Heart right ventricle (tissue), 16 donors: Measurements from ENCODE around the gene TMEM39B. TPM values are rescaled to one million over a fixed set of nuclear protein-coding genes. Genes with fewer than 3 reads are reported as not detected.
"Not testable (repeated sequence)": the region's sequence is repeated elsewhere in the genome, so short reads cannot be mapped to it uniquely, and the experiment has no call there.

Source experiments
- ATAC-seq, 8 donors: fragments of 200-7000 bp; cut with Tn5 transposase; one replicate each; pipeline ENCODE4 v1.9.1; 2020; ENCODE audit warnings: mild to moderate bottlenecking in 8 of 8, moderate library complexity in 8 of 8, moderate number of reproducible peaks in 1 of 8
- DNase-seq, 2 donors: peaks; one replicate each; pipeline ENCODE4 v3.0.0-alpha.2; 2020
- H3K27ac ChIP-seq, 10 donors: fragments of 200-600 bp; sonication (generic) in 2 of 10; one replicate each; pipeline versions ENCODE4 v1.5.0 to v1.8.0; 2020 to 2022; ENCODE audit warnings: mild to moderate bottlenecking in 3 of 10
- H3K27me3 ChIP-seq, 7 donors: fragments of 200-600 bp; one replicate each; pipeline ENCODE4 v1.8.0; 2021 to 2022; ENCODE audit warnings: mild to moderate bottlenecking in 2 of 7
- H3K36me3 ChIP-seq, 9 donors: fragments of 200-600 bp; sonication (generic) in 1 of 9; one replicate each; pipeline versions ENCODE4 v1.5.0 to v1.8.0; 2020 to 2022; ENCODE audit warnings: mild to moderate bottlenecking in 2 of 9
- H3K4me1 ChIP-seq, 9 donors: fragments of 200-600 bp; sonication (generic) in 1 of 9; one replicate each; pipeline versions ENCODE4 v1.5.0 to v1.8.0; 2020 to 2022; ENCODE audit warnings: mild to moderate bottlenecking in 4 of 9
- H3K4me3 ChIP-seq, 10 donors: fragments of 200-600 bp; sonication (generic) in 2 of 10; one replicate each; pipeline versions ENCODE4 v1.5.0 to v1.8.0; 2020 to 2022; ENCODE audit warnings: mild to moderate bottlenecking in 7 of 10, moderate library complexity in 2 of 10
- H3K9me3 ChIP-seq, 11 donors: fragments of 200-600 bp in 10 of 11; sonication (generic) in 2 of 11; one replicate each; pipeline versions ENCODE4 v1.5.0 to v1.8.0; 2013 to 2022; ENCODE audit warnings: mild to moderate bottlenecking in 2 of 11, control low read depth in 1 of 11, moderate library complexity in 1 of 11
- CTCF ChIP-seq, 9 donors: fragments of 200-600 bp; sonication (generic) in 2 of 9; IDR thresholded peaks; one replicate each; pipeline versions ENCODE4 v1.5.0 to v1.8.0; 2021 to 2022; ENCODE audit warnings: antibody characterized with exemption in 9 of 9, mild to moderate bottlenecking in 5 of 9, moderate library complexity in 1 of 9
- WGBS, 2 donors: extraction: QIAGEN DNeasy Blood & Tissue Kit; methylation state at CpG; one replicate each; pipeline ENCODE4 v1.1.7; 2013; ENCODE audit warnings: inconsistent platforms in 1 of 2; 5-methylcytosine and 5-hydroxymethylcytosine counted together
- intact Hi-C, 10 donors: fragments of 100-400 bp; cut with DNase I; formaldehyde crosslinking; loops; one replicate each; pipeline versions ENCODE4 v1.11.1 to v1.14.2; 2022
- polyA plus RNA-seq, 2 donors: library from polyadenylated mRNA; stranded (reverse); fragments of 200-250 nt; gene quantifications; one replicate each; pipeline ENCODE4 v1.2.3, GENCODE V29; 2013
- total RNA-seq, 10 donors: library from RNA; stranded (reverse); fragmentation: NEBNext Ultra II Directional in 3 of 10; extraction: Animal tissue kit (Norgen Biotek cat#: 25700) in 3 of 10; gene quantifications; one replicate each; pipeline versions ENCODE4 v1.2.1 to v1.2.4, GENCODE V29; 2021 to 2023
- donor health status: Arrhythmogenic right ventricular cardiomyopathy.
- donor health status: ischemic (EF 13 %, LVEDD 7.1; RV severe dilation, severe dysfunction).
- donor health status: healthy with polysubstance abuse.
- donor health status: DM: no; HTN: yes; CAD: no.
- donor health status: DM: no; HTN: no; CAD: no.
- donor health status: ischemic (EF 25% LVEDD 6.9; RV normal size, moderate dysfunction).
- donor health status: ischemic (EF 25% LVEDD 5.7; RV mildly dilated, moderate dysfunction).
- donor health status: healthy.
- donor health status: DM: yes; HTN: yes; CAD: no.
- donor health status: Ischemic cardiomyopathy.
- donor health status: ischemic (EF 35%, LVEDD 5.7; RV mildly dilated, moderate dysfunction).
- donor health status: nonischemic (EF 11% LVEDD 7.7; RV severe dilation, severe dysfunction).
- donor health status: DM: yes; HTN: yes; CAD: no.
- donor health status: PGD.
- donor health status: ischemic (EF 29% LVEDD 5.4; RV normal size, mild dysfunction).
- donor health status: nonischemic (EF 23%, LVEDD 6.1; RV moderate dilation, normal function).

TMEM39B gene
- total and polyA plus RNA-seq, 12 donors = 4.8 to 15.5 (median 6.6) TPM

DNA sequence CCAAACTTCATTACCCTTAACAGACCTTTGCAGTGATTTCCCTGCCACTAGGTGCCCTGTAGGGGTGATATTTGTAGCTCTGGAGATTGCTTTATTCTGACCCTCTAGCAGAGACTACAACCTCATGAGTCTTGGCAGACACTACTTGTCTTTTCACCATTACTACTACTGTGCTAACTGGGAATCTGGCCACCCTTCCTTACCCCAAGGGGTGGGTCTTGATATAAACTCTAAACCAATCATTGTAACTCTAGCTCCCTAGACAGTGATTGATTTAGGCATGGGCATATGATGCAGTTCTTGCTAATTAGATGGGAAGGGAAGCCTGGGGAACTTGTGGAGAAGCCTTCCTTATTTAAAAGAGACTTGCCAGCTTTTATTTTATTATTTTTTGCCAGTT lies 39.0 kb downstream of the TMEM39B start:
- ATAC-seq = peak in 4 of 8 donors; percentile 6 to 39 (median 20)
- Histone ChIP-seq H3K27me3 (no peaks in the 10 kb centered on the region), H3K36me3 (peaks cover 0 to 21% (median 0%) of the 10 kb centered on the region in 9 donors), H3K9me3 (no peaks in the 10 kb centered on the region), H3K4me1 (peaks cover 3 to 79% (median 57%) of the 10 kb centered on the region in 9 donors), H3K27ac (peak overlapping the region in 1 of 10 donors; percentile 43), H3K4me3 (no peak overlapping the region)
- no peak for TF ChIP-seq CTCF (IDR thresholded peaks at IDR 0.05)
- intact Hi-C loops = loop anchor here in 1 of 10 donors (10.0 kb wide), 1 partner anchor 63 kb away; the partner anchor contains the start of gene TXLNA
- no peak for DNase-seq

DNA sequence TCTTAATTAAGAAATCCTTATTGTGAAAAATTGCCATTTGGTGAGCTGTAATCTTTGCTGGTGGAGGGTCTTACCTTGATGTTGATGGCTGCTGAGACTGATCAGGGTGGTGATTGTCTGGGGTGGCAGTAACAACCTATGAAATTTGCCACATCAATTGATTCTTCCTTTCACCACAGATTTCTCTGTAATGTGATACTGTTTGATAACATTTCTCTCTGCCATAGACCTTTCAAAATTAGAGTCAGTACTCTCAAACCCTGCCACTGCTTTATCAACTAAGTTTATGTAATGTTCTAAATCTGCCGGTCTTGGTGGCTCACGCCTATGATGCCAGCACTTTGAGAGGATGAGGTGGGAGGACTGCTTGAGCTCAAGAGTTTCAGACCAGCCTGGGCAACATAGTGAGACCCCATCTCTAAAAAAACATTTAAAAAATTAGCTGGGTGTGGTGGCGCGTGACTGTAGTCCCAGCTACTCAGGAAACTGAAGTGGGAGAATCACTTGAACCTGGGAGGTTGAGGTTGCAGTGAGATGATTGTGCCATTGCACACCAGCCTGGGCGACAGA lies 40.2 kb downstream of the TMEM39B start:
- Histone ChIP-seq H3K27me3 (no peaks in the 10 kb centered on the region), H3K4me3 (no peak overlapping the region), H3K9me3 (no peaks in the 10 kb centered on the region), H3K36me3 (peaks cover 0 to 21% (median 0%) of the 10 kb centered on the region in 9 donors), H3K27ac (peak overlapping the region in 1 of 10 donors; percentile 31), H3K4me1 (peaks cover 3 to 77% (median 56%) of the 10 kb centered on the region in 9 donors)
- ATAC-seq (no peak), DNase-seq (no peak)
- WGBS, 2 donors = 68 to 77% methylated on average over 5 of the region's 5 CpGs
- no peak for TF ChIP-seq CTCF (IDR thresholded peaks at IDR 0.05)
- intact Hi-C loops = loop anchor here in 1 of 10 donors (10.0 kb wide), 1 partner anchor 62 kb away; the partner anchor contains the start of gene TXLNA

- H3K4me1 ChIP-seq = peaks cover 3 to 81% (median 56%) of the 10 kb centered on the region in 9 donors
- H3K27ac ChIP-seq = peak overlapping the region in 1 of 10 donors; percentile 31
- not testable (repeated sequence) for H3K9me3 ChIP-seq, DNase-seq, H3K4me3 ChIP-seq, ATAC-seq, H3K27me3 ChIP-seq
- WGBS, 2 donors = 91 to 94% methylated on average over 4 of the region's 4 CpGs
- intact Hi-C loops = loop anchor here in 1 of 10 donors (10.0 kb wide), 1 partner anchor 61 kb away; the partner anchor contains the start of gene TXLNA
- peaks cover 0 to 21% (median 0%) of the 10 kb centered on the region in 9 donors for H3K36me3 ChIP-seq
Measured at GRCh38 chr1:32113436-32113835, 40.7 kb downstream of the TMEM39B start.

- no peak for ATAC-seq
- Histone ChIP-seq H3K27ac (no peak overlapping the region), H3K36me3 (peaks cover 0 to 21% (median 0%) of the 10 kb centered on the region in 9 donors), H3K9me3 (no peaks in the 10 kb centered on the region), H3K27me3 (no peaks in the 10 kb centered on the region), H3K4me3 (no peak overlapping the region), H3K4me1 (peaks cover 3 to 84% (median 49%) of the 10 kb centered on the region in 9 donors)
- no peak for TF ChIP-seq CTCF (IDR thresholded peaks at IDR 0.05)
- WGBS, 2 donors = 64 to 78% methylated on average over 2 of the region's 2 CpGs
- DNase-seq = no peak
- intact Hi-C loops = loop anchor here in 1 of 10 donors (10.0 kb wide), 1 partner anchor 60 kb away; the partner anchor contains the start of gene TXLNA
Measured at GRCh38 chr1:32114420-32114819, 41.7 kb downstream of the TMEM39B start.

DNA sequence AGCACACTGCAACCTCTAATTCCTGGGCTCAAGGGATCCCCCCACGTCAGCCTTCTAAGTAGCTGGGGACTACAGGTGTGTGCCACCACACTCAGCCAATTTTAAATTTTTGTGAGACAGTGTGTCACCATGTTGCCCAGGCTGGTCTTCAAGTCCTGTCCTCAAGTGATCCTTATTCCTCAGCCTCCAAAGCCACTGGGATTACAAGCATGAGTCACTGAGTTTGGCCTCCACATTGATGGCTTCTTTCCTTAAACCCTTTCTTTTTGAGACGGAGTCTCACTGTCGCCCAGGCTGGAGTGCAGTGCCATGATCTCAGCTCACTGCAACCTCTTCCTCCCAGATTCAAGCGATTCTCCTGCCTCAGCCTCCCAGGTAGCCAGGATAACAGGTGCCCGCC lies 42.8 kb downstream of the TMEM39B start:
- no peaks in the 10 kb centered on the region for H3K27me3 ChIP-seq
- no peak for TF ChIP-seq CTCF (IDR thresholded peaks at IDR 0.05)
- H3K36me3 ChIP-seq = peaks cover 0 to 21% (median 0%) of the 10 kb centered on the region in 9 donors
- peaks cover 0 to 77% (median 44%) of the 10 kb centered on the region in 9 donors for H3K4me1 ChIP-seq
- 91 to 92% methylated on average over 5 of the region's 5 CpGs for WGBS, 2 donors
- intact Hi-C loops = loop anchor here in 1 of 10 donors (10.0 kb wide), 1 partner anchor 59 kb away; the partner anchor contains the start of gene TXLNA
- DNase-seq (no peak), ATAC-seq (peak in 1 of 8 donors; percentile 41)
- H3K27ac ChIP-seq = peak overlapping the region in 1 of 10 donors; percentile 15
- no peak overlapping the region for H3K4me3 ChIP-seq
- H3K9me3 ChIP-seq = no peaks in the 10 kb centered on the region
